ENCODE measurements around the gene SOX13. TPM values are rescaled to one million over a fixed set of nuclear protein-coding genes. Genes with fewer than 3 reads are reported as not detected.

SOX13 gene
- total and polyA plus RNA-seq, 9 donors, result 12.0 to 43.0 (median 21.8) TPM

DNA sequence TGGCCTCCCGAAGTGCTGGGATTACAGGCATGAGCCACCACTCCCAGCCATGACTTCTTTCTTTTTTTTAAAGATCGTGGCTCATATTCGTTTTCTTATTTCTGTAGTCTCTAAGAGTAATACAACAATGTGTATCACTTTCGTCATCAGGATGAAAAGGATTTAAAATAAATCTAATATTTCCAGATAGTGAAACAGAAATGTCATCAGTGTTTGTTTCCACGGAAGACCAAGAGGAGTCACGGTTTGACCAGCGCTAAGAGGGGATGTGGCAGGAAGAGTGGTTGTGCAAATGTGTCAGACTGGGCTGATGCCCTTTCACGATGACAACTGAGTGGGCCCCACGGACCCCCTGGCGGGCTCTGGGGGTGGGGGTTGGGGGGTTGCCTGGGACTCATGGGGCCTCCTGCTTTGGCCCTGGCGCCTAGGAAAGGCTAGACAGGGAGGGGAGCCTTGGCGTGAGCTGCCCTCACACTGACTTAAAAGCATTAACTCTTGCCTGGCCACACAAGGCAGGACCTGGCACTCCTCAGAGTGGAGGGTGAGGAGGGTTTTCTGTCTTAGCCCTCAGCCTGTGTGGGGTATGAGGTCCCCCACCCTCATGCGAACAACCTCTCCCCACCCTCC, 8.4 kb downstream of the SOX13 start:
- TF ChIP-seq POLR2A (IDR thresholded peaks at IDR 0.05) (no peak), EP300 (IDR thresholded peaks at IDR 0.05) (no peak)
- TF ChIP-seq, protein P1, sequence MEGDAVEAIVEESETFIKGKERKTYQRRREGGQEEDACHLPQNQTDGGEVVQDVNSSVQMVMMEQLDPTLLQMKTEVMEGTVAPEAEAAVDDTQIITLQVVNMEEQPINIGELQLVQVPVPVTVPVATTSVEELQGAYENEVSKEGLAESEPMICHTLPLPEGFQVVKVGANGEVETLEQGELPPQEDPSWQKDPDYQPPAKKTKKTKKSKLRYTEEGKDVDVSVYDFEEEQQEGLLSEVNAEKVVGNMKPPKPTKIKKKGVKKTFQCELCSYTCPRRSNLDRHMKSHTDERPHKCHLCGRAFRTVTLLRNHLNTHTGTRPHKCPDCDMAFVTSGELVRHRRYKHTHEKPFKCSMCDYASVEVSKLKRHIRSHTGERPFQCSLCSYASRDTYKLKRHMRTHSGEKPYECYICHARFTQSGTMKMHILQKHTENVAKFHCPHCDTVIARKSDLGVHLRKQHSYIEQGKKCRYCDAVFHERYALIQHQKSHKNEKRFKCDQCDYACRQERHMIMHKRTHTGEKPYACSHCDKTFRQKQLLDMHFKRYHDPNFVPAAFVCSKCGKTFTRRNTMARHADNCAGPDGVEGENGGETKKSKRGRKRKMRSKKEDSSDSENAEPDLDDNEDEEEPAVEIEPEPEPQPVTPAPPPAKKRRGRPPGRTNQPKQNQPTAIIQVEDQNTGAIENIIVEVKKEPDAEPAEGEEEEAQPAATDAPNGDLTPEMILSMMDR (IDR thresholded peaks at IDR 0.05), result no peak
- no peak for DNase-seq
- intact Hi-C loops (cut with DNase I), result loop anchor here in 1 of 4 donors (5.0 kb wide), 1 partner anchor 46 kb away; no protein-coding TSS in a partner anchor
- 43 to 68% (median 56%) methylated on average over 13 of the region's 13 CpGs for whole genome bisulfite sequencing, 3 donors
- Histone ChIP-seq H3K27me3 (no peaks in the 10 kb centered on the region), H3K36me3 (no peaks in the 10 kb centered on the region), H3K9me3 (no peaks in the 10 kb centered on the region), H3K4me3 (no peak overlapping the region), H3K27ac (no peak overlapping the region), H3K4me1 (ENCODE audit: insufficient read depth) (peaks cover 20% of the 10 kb centered on the region)

DNA sequence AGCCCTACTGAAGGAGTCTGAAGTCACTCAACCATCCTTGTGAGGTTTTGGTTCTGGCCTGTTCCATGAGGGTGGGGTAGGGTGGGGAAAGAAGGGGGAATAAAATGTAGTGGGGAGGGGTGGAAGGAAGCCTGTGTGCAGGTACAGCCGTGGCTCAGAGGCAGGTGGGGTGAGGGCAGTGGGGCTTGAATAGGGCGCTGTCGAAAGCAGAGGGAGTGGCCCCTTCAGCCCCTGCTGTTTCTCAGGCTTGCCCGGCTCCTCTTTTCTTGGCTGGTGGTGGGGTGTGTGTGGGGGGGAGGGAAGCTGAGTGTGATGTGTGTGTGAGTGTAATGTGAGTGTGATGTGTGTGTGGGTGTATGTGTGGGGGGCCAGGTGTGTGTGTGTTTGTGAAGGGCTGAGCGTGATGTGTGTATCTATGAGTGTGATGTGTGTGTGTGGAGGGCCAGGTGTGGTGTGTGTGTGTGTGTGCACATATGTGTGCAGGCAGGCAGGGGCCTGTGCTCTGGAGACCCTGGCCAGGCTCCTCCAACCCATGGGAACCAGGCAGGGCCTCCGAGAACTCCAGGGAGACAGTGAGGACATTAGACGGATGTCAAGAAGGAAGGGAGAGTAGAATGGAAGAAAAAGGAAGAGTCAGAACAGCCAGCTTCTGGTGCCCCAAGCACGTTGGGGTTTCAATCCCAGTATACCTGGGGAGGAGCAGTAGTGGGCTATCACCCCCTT, 9.0 kb downstream of the SOX13 start:
- no peak for DNase-seq

DNA sequence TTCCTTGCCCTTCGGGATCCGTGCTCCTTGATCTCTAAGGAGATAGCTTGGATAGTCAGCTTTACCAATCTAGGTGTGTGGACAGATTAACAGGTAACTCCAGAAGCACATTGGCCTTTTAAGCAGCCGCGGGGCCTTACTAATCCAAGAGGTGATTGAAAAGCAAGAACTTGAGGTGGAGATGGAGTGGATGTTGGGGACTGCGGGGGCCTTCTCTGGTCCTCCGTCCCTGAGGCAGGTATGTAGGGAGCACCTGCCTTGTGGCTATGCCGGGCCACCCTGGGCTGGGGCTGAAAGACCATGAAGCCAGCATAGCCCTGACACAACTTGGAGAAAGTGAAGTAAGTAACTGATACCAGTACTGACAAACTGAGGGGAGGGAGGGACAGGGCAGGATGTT, 10.6 kb downstream of the SOX13 start:
- TF ChIP-seq, protein P1 (IDR thresholded peaks at IDR 0.05), result no peak
- TF ChIP-seq EP300 (IDR thresholded peaks at IDR 0.05) (no peak), POLR2A (IDR thresholded peaks at IDR 0.05) (no peak)
- WGBS, 3 donors, result 93 to 94% (median 94%) methylated on average over 7 of the region's 7 CpGs
- intact Hi-C loops (cut with DNase I), result loop anchor here in 1 of 4 donors (5.0 kb wide), 1 partner anchor 44 kb away; no protein-coding TSS in a partner anchor
- Histone ChIP-seq H3K27me3 (no peaks in the 10 kb centered on the region), H3K27ac (no peak overlapping the region), H3K36me3 (no peaks in the 10 kb centered on the region), H3K4me1 (ENCODE audit: insufficient read depth) (peaks cover 24% of the 10 kb centered on the region), H3K4me3 (no peak overlapping the region), H3K9me3 (no peaks in the 10 kb centered on the region)
- no peak for DNase-seq

More for the DNA sequence above, 9.0 kb downstream of the SOX13 start:
- H3K9me3 ChIP-seq, result no peaks in the 10 kb centered on the region
- no peak for TF ChIP-seq POLR2A (IDR thresholded peaks at IDR 0.05)
- peaks cover 20% of the 10 kb centered on the region for H3K4me1 ChIP-seq (ENCODE audit: insufficient read depth)
- intact Hi-C loops (cut with DNase I), result loop anchor here in 1 of 4 donors (5.0 kb wide), 1 partner anchor 45 kb away; no protein-coding TSS in a partner anchor
- no peaks in the 10 kb centered on the region for H3K27me3 ChIP-seq
- no peak overlapping the region for H3K4me3 ChIP-seq
- H3K27ac ChIP-seq, result no peak overlapping the region
- no peaks in the 10 kb centered on the region for H3K36me3 ChIP-seq
- 77 to 88% (median 81%) methylated on average over 7 to 8 of the region's 8 CpGs for WGBS, 3 donors

DNA sequence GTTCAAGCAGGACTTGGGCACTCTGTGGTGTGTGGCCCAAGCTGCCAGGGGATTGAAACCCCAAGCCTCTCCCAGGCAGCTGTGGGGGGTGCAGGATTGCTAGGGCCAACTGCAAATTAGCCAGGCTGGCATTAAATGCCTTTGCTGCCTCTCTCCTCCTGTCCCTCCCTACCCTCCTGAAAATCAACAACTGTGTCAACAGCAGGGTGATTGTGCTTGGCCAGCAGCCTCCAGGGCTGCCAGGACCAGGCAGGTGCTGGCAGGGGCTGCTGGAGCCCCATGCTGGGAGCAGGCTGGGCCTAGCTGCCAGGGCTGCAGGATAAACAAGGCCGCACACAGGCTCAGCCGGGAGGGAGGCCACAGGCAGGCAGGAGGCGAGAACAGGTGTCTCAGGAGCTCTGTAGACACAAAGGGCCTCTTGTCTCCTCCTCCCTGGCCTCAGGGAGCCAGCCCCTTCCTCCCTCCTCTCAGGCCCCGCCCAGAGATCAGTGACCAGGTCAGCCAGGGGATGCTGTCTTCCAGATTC, 11.4 kb downstream of the SOX13 start:
- intact Hi-C loops (cut with DNase I), result loop anchor here in 1 of 4 donors (5.0 kb wide), 1 partner anchor 43 kb away; no protein-coding TSS in a partner anchor
- Histone ChIP-seq H3K4me3 (no peak overlapping the region), H3K4me1 (ENCODE audit: insufficient read depth) (peaks cover 29% of the 10 kb centered on the region), H3K27ac (no peak overlapping the region), H3K27me3 (no peaks in the 10 kb centered on the region), H3K36me3 (no peaks in the 10 kb centered on the region), H3K9me3 (no peaks in the 10 kb centered on the region)
- TF ChIP-seq, protein P1 (IDR thresholded peaks at IDR 0.05), result no peak
- TF ChIP-seq POLR2A (IDR thresholded peaks at IDR 0.05), result no peak
- TF ChIP-seq EP300 (IDR thresholded peaks at IDR 0.05), result no peak
- DNase-seq, result no peak
- 69 to 77% (median 75%) methylated on average over 4 of the region's 4 CpGs for WGBS, 3 donors
